Measurements from ENCODE around the gene FAM241B. TPM values are rescaled to one million over a fixed set of nuclear protein-coding genes. Genes with fewer than 3 reads are reported as not detected.

FAM241B gene
- total RNA-seq, 1 experiment from 2014 or later = 13.7 TPM

DNA sequence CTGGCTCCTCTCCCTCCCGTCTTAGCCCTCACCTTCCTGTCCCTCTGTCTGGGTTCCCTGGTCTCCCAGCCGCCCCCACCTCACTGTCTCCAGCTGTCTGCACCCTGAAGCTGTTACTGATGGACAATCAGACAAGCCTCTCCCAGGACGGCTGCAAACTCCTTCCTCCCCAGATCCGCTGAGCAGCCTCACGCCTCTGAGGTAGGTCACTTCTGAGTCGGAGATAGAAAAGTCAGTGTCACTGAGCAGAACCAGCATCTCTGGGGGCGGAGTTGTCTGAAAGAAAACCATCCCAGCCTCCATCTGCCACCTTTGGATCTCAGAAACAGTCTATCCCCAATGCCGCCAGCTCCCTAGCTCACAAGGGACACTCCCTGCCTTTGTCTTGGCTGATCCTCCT is 27.4 kb downstream of the FAM241B start:
- Histone ChIP-seq H3K4me1 (ENCODE audit: insufficient read depth, low read length) (peaks cover 3% of the 10 kb centered on the region; the same call in 1 of the 2 replicates), H3K56ac (ENCODE audit: insufficient read length, low read depth, low read length) (no peak overlapping the region), H2BK5ac (ENCODE audit: insufficient read length, low read length) (no peak overlapping the region), H4K91ac (ENCODE audit: insufficient read length, low read depth, low read length) (no peak overlapping the region), H3K9ac (ENCODE audit: extremely low read depth, insufficient read length, low read length) (no peak overlapping the region), H2BK15ac (ENCODE audit: low read depth, low read length) (no peak overlapping the region), H3K27ac (ENCODE audit: insufficient read length, low read depth, low read length) (no peak overlapping the region), H3K14ac (ENCODE audit: insufficient read depth, low read length) (no peak overlapping the region), H3K18ac (ENCODE audit: insufficient read length, low read depth, low read length) (no peak overlapping the region), H2BK120ac (ENCODE audit: low read depth, low read length, poor library complexity, severe bottlenecking) (no peak overlapping the region), H3K4me2 (ENCODE audit: insufficient read depth, insufficient read length, low read length) (no peak overlapping the region), H4K8ac (replicated peaks; ENCODE audit: insufficient read length, low read depth, low read length) (no peak overlapping the region), H3K23me2 (ENCODE audit: insufficient read length, low read depth, low read length, poor library complexity, severe bottlenecking) (no peaks in the 10 kb centered on the region), H2BK20ac (ENCODE audit: low read depth, low read length, poor library complexity, severe bottlenecking) (no peak overlapping the region), H2BK12ac (ENCODE audit: insufficient read length, low read depth, low read length) (no peak overlapping the region), H3K27me3 (ENCODE audit: insufficient read depth, low read length) (no peaks in the 10 kb centered on the region), H3K23ac (ENCODE audit: insufficient read length, low read depth, low read length) (no peak overlapping the region), H3T11ph (ENCODE audit: low read length) (no peak overlapping the region), H4K20me1 (ENCODE audit: control insufficient read depth, insufficient read depth, insufficient read length) (peaks cover 2% of the 10 kb centered on the region), H3K4ac (ENCODE audit: low read depth, low read length) (no peak overlapping the region), H4K5ac (ENCODE audit: insufficient read length, low read depth, low read length) (no peak overlapping the region), H2AK5ac (ENCODE audit: insufficient read length, low read length) (no peak overlapping the region), H3K9me3 (ENCODE audit: control insufficient read depth, low read depth, low read length) (no peaks in the 10 kb centered on the region), H3K79me2 (ENCODE audit: insufficient read depth, low read length) (no peaks in the 10 kb centered on the region), H3K79me1 (ENCODE audit: insufficient read depth, low read depth, low read length, poor library complexity, severe bottlenecking) (no peaks in the 10 kb centered on the region), H2AFZ (ENCODE audit: low read length) (no peak overlapping the region)
- Mint-ChIP-seq H3K27ac (no peak overlapping the region; a peak in 1 of 7 replicates), H3K4me3 (no peak overlapping the region; a peak in 1 of 5 replicates), H3K9me3 (no peaks in the 10 kb centered on the region), H3K36me3 (ENCODE audit: insufficient read depth in 1 of 3, low read depth in 3 of 3) (no peaks in the 10 kb centered on the region), H3K4me1 (peaks cover 49 to 53% of the 10 kb centered on the region in 2 experiments), H3K27me3 (ENCODE audit: low read depth) (peaks cover 26% of the 10 kb centered on the region)
- no CpG with 5 or more reads among the region's 8 CpGs for WGBS (ENCODE audit: extremely low coverage, insufficient read length, low lambda C conversion rate)
- no peak for DNase-seq
- TF ChIP-seq, protein P1, sequence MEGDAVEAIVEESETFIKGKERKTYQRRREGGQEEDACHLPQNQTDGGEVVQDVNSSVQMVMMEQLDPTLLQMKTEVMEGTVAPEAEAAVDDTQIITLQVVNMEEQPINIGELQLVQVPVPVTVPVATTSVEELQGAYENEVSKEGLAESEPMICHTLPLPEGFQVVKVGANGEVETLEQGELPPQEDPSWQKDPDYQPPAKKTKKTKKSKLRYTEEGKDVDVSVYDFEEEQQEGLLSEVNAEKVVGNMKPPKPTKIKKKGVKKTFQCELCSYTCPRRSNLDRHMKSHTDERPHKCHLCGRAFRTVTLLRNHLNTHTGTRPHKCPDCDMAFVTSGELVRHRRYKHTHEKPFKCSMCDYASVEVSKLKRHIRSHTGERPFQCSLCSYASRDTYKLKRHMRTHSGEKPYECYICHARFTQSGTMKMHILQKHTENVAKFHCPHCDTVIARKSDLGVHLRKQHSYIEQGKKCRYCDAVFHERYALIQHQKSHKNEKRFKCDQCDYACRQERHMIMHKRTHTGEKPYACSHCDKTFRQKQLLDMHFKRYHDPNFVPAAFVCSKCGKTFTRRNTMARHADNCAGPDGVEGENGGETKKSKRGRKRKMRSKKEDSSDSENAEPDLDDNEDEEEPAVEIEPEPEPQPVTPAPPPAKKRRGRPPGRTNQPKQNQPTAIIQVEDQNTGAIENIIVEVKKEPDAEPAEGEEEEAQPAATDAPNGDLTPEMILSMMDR (conservative IDR thresholded peaks at IDR 0.05) = no peak

Data from H9 (cell line).